RWPE2 (cell line): Measurements from ENCODE around the gene MCOLN3.
"Not testable (repeated sequence)": the region's sequence is repeated elsewhere in the genome, so short reads cannot be mapped to it uniquely, and the experiment has no call there.

Experiments
- ATAC-seq: fragments of 200-7000 bp; cut with Tn5 transposase; 3 replicates; pipeline ENCODE4 v1.9.1; 2021; ENCODE audit warnings: low read depth
- DNase-seq: peaks from one replicate; pipeline ENCODE4 v3.0.0-alpha.2; 2020; ENCODE audit warnings: low spot score
- H3K27ac ChIP-seq: fragments of 450-650 bp; 2 replicates; pipeline ENCODE4 v1.5.1; 2017; ENCODE audit warnings: mild to moderate bottlenecking; ENCODE audit not compliant: poor library complexity, severe bottlenecking
- H3K27me3 ChIP-seq: fragments of 250-450 bp; sonication (Bioruptor Pico); 2 replicates; pipeline ENCODE4 v1.5.1; 2021; ENCODE audit warnings: mild to moderate bottlenecking, moderate library complexity; ENCODE audit not compliant: insufficient read depth, poor library complexity, severe bottlenecking
- H3K36me3 ChIP-seq: fragments of 250-450 bp; sonication (Bioruptor Pico); 2 replicates; pipeline ENCODE4 v1.5.1; 2020; ENCODE audit warnings: low read depth, mild to moderate bottlenecking, moderate library complexity
- H3K4me1 ChIP-seq: fragments of 250-450 bp; sonication (Bioruptor Pico); 2 replicates; pipeline ENCODE4 v1.5.1; 2021; ENCODE audit warnings: mild to moderate bottlenecking, moderate library complexity; ENCODE audit not compliant: insufficient read depth, poor library complexity, severe bottlenecking
- H3K4me3 ChIP-seq: fragments of 250-450 bp; sonication (Bioruptor Pico); 2 replicates; pipeline ENCODE4 v1.5.1; 2021; ENCODE audit warnings: mild to moderate bottlenecking, moderate library complexity; ENCODE audit not compliant: severe bottlenecking
- H3K9me3 ChIP-seq: fragments of 250-450 bp; sonication (Bioruptor Pico); 2 replicates; pipeline ENCODE4 v1.5.1; 2021; ENCODE audit warnings: mild to moderate bottlenecking, moderate library complexity; ENCODE audit not compliant: severe bottlenecking
- CTCF ChIP-seq: fragments of 450-650 bp; IDR thresholded peaks from one replicate; pipeline ENCODE4 v1.5.1; 2017; ENCODE audit warnings: mild to moderate bottlenecking, moderate library complexity; ENCODE audit not compliant: poor library complexity, severe bottlenecking

MCOLN3 gene

GRCh38 chr1:84995484-84996334, 52.6 kb downstream of the MCOLN3 start:
- H3K9me3 ChIP-seq = no peaks in the 10 kb centered on the region
- no peak overlapping the region for H3K27ac ChIP-seq
- no peak for ATAC-seq
- H3K36me3 ChIP-seq = no peaks in the 10 kb centered on the region
- DNase-seq = no peak
- H3K27me3 ChIP-seq = peaks cover 31% of the 10 kb centered on the region
- TF ChIP-seq CTCF = no peak
- no peak overlapping the region for H3K4me3 ChIP-seq
- no peaks in the 10 kb centered on the region for H3K4me1 ChIP-seq

- Histone ChIP-seq H3K4me1 (no peaks in the 10 kb centered on the region), H3K36me3 (no peaks in the 10 kb centered on the region), H3K9me3 (no peaks in the 10 kb centered on the region), H3K27me3 (no peaks in the 10 kb centered on the region), H3K27ac (no peak overlapping the region), H3K4me3 (no peak overlapping the region)
- ATAC-seq = no peak
- no peak for DNase-seq
- TF ChIP-seq CTCF = no peak
Measured at GRCh38 chr1:84991097-84991920, 57.0 kb downstream of the MCOLN3 start.

GRCh38 chr1:84988588-84988987, 59.7 kb downstream of the MCOLN3 start:
- H3K36me3 ChIP-seq = no peaks in the 10 kb centered on the region
- no peak for ATAC-seq
- H3K9me3 ChIP-seq = no peaks in the 10 kb centered on the region
- no peak overlapping the region for H3K4me3 ChIP-seq
- no peak overlapping the region for H3K27ac ChIP-seq
- TF ChIP-seq CTCF = no peak
- no peak for DNase-seq
- no peaks in the 10 kb centered on the region for H3K4me1 ChIP-seq
- no peaks in the 10 kb centered on the region for H3K27me3 ChIP-seq

DNA sequence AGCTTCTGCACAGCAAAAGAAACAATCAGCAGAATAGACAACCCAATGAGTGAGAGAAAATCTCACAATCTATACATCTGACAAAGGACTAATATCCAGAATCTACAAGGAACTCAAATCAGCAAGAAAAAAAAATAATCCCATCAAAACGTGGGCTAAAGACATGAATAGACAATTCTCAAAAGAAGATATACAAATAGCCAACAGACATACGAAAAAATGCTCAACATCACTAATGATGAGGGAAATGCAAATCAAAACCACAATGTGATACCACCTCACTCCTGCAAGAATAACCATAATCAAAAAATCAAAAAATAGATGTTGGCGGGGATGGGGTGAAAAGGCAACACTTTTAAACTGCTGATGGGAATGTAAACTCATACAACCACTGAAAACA, 61.7 kb downstream of the MCOLN3 start:
- not testable (repeated sequence) for H3K27me3 ChIP-seq, H3K36me3 ChIP-seq, H3K27ac ChIP-seq, H3K9me3 ChIP-seq, H3K4me3 ChIP-seq, DNase-seq, H3K4me1 ChIP-seq, ATAC-seq

- no peak for DNase-seq
- no peak overlapping the region for H3K4me3 ChIP-seq
- H3K27me3 ChIP-seq = no peaks in the 10 kb centered on the region
- no peak overlapping the region for H3K27ac ChIP-seq
- peaks cover 2% of the 10 kb centered on the region for H3K9me3 ChIP-seq
- no peak for TF ChIP-seq CTCF
- no peak for ATAC-seq
- H3K36me3 ChIP-seq = no peaks in the 10 kb centered on the region
- no peaks in the 10 kb centered on the region for H3K4me1 ChIP-seq
Measured at GRCh38 chr1:84985365-84985764, 62.9 kb downstream of the MCOLN3 start.
